Muscle layer of colon (tissue), 2 donors: ENCODE measurements around the gene BTF3L4.
"Not testable (repeated sequence)": the region's sequence is repeated elsewhere in the genome, so short reads cannot be mapped to it uniquely, and the experiment has no call there.

Experiments
- H3K27ac ChIP-seq: one replicate; pipeline ENCODE4 v1.7.0; 2013; ENCODE audit warnings: low read depth, mild to moderate bottlenecking, low read length, moderate library complexity
- H3K27me3 ChIP-seq, 2 donors: one replicate each; pipeline ENCODE4 v1.7.0; 2013; ENCODE audit warnings: low read length in 2 of 2, mild to moderate bottlenecking in 2 of 2; ENCODE audit not compliant: insufficient read depth in 2 of 2, control insufficient read depth in 1 of 2
- H3K36me3 ChIP-seq: one replicate; pipeline ENCODE4 v1.7.0; 2013; ENCODE audit warnings: mild to moderate bottlenecking, low read length; ENCODE audit not compliant: insufficient read depth
- H3K4me1 ChIP-seq: one replicate; pipeline ENCODE4 v1.7.0; 2013; ENCODE audit warnings: mild to moderate bottlenecking, low read length; ENCODE audit not compliant: insufficient read depth
- H3K4me3 ChIP-seq, 2 donors: one replicate each; pipeline ENCODE4 v1.7.0; 2013; ENCODE audit warnings: low read length in 2 of 2, low read depth in 1 of 2, mild to moderate bottlenecking in 1 of 2, moderate library complexity in 1 of 2
- H3K9ac ChIP-seq: one replicate; pipeline ENCODE4 v1.7.0; 2013; ENCODE audit warnings: low read length
- H3K9me3 ChIP-seq: one replicate; pipeline ENCODE4 v1.7.0; 2013; ENCODE audit warnings: mild to moderate bottlenecking, low read length
- donor health status: abdominal sarcoma.
- donor health status: Adenocarcinoma of cecum.

The BTF3L4 gene

GRCh38 chr1:52056937-52057231 lies 789 bp downstream of the BTF3L4 start:
- Histone ChIP-seq H3K27ac (peak overlapping the region; percentile 90), H3K9ac (peak overlapping the region; percentile 39), H3K4me3 (peak overlapping the region; percentile 97 to 98), H3K36me3 (peaks cover 23% of the 10 kb centered on the region), H3K27me3 (no peaks in the 10 kb centered on the region), H3K9me3 (no peaks in the 10 kb centered on the region), H3K4me1 (peaks cover 31% of the 10 kb centered on the region)

DNA sequence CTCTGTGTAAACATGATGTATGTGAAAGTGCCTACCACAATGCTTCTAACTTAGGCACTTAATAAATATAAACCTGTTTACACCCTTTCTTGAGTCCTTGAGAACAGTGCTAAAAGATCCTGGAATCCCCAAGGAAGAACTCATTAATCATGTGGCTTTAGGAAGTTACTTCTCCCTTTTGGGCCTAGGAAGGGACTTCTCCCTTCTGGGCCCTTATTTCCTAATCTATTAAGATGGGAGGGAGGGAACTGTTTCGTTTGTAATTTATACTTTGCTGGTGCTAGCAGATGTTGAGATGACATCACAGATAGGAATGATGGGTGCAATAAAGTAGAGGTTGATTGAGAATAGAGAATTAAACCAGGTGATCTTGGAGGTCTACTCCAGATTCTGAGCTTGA lies 1.2 kb downstream of the BTF3L4 start:
- Histone ChIP-seq H3K9me3 (no peaks in the 10 kb centered on the region), H3K9ac (peak overlapping the region; percentile 39), H3K27ac (no peak overlapping the region), H3K4me1 (peaks cover 31% of the 10 kb centered on the region), H3K36me3 (peaks cover 19% of the 10 kb centered on the region), H3K4me3 (peak overlapping the region in 1 of 2 donors; percentile 98), H3K27me3 (no peaks in the 10 kb centered on the region)

DNA sequence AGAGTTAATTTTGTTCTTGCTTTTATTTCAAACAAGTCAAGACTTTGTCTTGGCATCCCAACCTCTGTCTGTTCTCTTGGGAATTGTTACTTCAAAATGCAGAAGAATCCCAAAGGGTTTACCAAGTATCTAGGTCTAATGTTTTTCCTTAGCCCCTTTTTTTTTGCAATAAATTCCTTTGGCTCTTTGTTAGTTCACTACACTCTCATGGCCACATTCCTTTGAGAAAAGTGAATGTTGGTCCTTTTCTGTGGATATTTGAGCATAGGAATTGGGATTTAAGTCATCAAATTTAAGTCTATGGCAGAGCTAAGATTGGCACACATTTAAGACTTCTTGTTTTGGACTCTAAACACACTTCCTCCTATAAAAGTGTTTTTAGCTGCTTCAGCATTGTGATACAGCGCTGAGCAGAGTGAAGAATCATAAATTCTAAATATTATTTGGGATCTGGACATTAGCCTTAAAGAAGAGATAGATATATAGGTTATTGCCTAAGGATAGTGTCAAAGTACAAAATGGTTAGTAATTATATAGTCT lies 1.9 kb downstream of the BTF3L4 start:
- no peak overlapping the region for H3K27ac ChIP-seq
- no peaks in the 10 kb centered on the region for H3K9me3 ChIP-seq
- H3K4me3 ChIP-seq: no peak overlapping the region
- no peak overlapping the region for H3K9ac ChIP-seq
- H3K36me3 ChIP-seq: peaks cover 21% of the 10 kb centered on the region
- peaks cover 31% of the 10 kb centered on the region for H3K4me1 ChIP-seq
- no peaks in the 10 kb centered on the region for H3K27me3 ChIP-seq

GRCh38 chr1:52059321-52059720 lies 3.2 kb downstream of the BTF3L4 start:
- Histone ChIP-seq H3K9me3 (no peaks in the 10 kb centered on the region), H3K4me3 (no peak overlapping the region), H3K27ac (no peak overlapping the region)

DNA sequence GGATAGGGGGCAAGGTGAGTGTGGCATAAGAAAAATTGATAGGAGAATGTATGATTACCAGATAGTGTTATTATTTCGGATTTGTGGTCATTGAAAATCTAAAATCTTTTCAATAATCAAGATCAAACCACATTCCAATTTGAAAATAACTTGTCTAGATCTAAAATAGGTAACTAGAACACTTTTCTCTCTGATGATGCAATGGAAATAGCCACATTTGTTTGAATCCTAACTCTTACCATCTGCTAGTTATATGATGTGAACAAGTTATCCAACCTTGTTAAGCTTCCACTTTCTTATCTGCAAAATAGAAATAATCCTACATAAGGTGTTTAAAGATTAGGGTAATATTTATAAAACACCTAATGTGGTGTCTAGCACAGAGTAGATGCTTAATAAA lies 3.8 kb downstream of the BTF3L4 start:
- no peak overlapping the region for H3K4me3 ChIP-seq
- H3K27me3 ChIP-seq: no peaks in the 10 kb centered on the region
- no peak overlapping the region for H3K9ac ChIP-seq
- H3K9me3 ChIP-seq: no peaks in the 10 kb centered on the region
- H3K27ac ChIP-seq: no peak overlapping the region
- peaks cover 20% of the 10 kb centered on the region for H3K4me1 ChIP-seq
- peaks cover 30% of the 10 kb centered on the region for H3K36me3 ChIP-seq

More at GRCh38 chr1:52059321-52059720, 3.2 kb downstream of the BTF3L4 start:
- no peaks in the 10 kb centered on the region for H3K27me3 ChIP-seq
- peaks cover 23% of the 10 kb centered on the region for H3K4me1 ChIP-seq
- peaks cover 26% of the 10 kb centered on the region for H3K36me3 ChIP-seq
- H3K9ac ChIP-seq: no peak overlapping the region

DNA sequence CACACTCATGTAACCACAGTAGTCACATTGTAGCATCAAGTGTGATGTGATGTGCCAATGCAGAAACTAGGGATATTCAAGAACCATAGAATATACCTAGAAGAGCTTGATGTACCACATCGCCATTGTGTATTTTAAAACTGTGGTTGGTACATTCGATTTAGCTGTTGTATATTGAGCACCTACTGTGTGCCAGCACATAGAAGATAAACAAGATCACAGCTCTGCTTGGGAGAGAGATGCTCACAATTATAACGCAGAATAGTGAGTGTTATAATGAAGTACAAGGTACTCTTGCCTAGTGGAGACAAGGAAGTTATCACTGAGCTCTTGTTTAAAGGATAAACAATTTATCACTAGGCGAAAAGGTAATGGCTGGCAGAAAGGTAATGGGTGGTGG lies 4.7 kb downstream of the BTF3L4 start:
- H3K36me3 ChIP-seq: peaks cover 39% of the 10 kb centered on the region
- H3K9ac ChIP-seq: no peak overlapping the region
- no peaks in the 10 kb centered on the region for H3K27me3 ChIP-seq
- no peak overlapping the region for H3K27ac ChIP-seq
- no peak overlapping the region for H3K4me3 ChIP-seq
- no peaks in the 10 kb centered on the region for H3K9me3 ChIP-seq
- peaks cover 15% of the 10 kb centered on the region for H3K4me1 ChIP-seq

DNA sequence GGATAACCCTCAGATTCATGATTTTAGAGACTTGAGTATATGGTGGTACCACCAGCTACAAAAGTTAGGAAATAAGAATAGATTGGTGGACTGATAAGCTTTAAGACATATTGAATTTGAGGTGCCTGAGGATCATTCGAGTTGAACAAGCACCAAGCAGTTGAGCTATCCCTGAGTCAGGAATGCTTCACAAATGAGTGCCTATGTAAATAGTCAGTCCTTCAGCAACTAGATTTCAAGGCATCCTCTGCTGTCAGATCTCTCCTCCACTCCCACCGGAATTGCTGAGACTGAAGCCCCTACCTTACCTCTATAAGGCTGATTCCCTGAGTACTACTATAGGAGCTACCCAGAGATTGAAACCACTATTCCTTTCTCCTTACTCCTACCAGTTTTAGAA lies 7.1 kb downstream of the BTF3L4 start:
- Histone ChIP-seq H3K4me3 (no peak overlapping the region), H3K9me3 (no peaks in the 10 kb centered on the region), H3K4me1 (peaks cover under 1% of the 10 kb centered on the region), H3K27me3 (no peaks in the 10 kb centered on the region), H3K9ac (no peak overlapping the region), H3K27ac (no peak overlapping the region), H3K36me3 (peaks cover 41% of the 10 kb centered on the region)

- Histone ChIP-seq H3K4me3 (no peak overlapping the region), H3K9me3 (no peaks in the 10 kb centered on the region), H3K27me3 (no peaks in the 10 kb centered on the region), H3K4me1 (no peaks in the 10 kb centered on the region), H3K27ac (no peak overlapping the region), H3K36me3 (peaks cover 3% of the 10 kb centered on the region), H3K9ac (no peak overlapping the region)
These were observed 14.6 kb downstream of the BTF3L4 start for GRCh38 chr1:52070704-52071103.

DNA sequence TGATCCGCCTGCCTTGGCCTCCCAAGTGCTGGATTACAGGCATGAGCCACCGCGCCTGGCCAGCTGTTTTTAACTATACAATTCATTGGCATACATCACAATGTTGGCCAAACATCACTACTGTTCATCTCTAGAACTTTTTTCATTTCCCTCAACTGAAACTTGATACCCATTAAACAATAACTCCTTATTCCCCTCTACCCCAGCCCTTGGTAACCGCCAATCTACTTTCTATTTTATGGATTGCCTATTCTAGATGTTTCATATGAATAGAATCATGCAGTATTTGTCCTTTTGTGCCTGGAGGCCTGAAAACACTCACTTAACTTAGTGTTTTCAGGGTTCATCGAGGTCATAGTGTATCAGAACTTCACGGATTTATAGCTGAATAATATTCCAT lies 16.2 kb downstream of the BTF3L4 start:
- Histone ChIP-seq H3K9ac (no peak overlapping the region), H3K4me1 (no peaks in the 10 kb centered on the region), H3K9me3 (no peaks in the 10 kb centered on the region), H3K36me3 (no peaks in the 10 kb centered on the region), H3K27me3 (no peaks in the 10 kb centered on the region), H3K4me3 (no peak overlapping the region), H3K27ac (no peak overlapping the region)

- not testable (repeated sequence) for H3K36me3 ChIP-seq
These were observed 21.2 kb downstream of the BTF3L4 start for GRCh38 chr1:52077277-52077676.

GRCh38 chr1:52080014-52080415 lies 23.9 kb downstream of the BTF3L4 start:
- no peaks in the 10 kb centered on the region for H3K27me3 ChIP-seq
- no peaks in the 10 kb centered on the region for H3K4me1 ChIP-seq
- peaks cover 8% of the 10 kb centered on the region for H3K36me3 ChIP-seq
- H3K9ac ChIP-seq: no peak overlapping the region
- H3K27ac ChIP-seq: no peak overlapping the region
- H3K9me3 ChIP-seq: no peaks in the 10 kb centered on the region
- no peak overlapping the region for H3K4me3 ChIP-seq

More at GRCh38 chr1:52077277-52077676, 21.2 kb downstream of the BTF3L4 start:
- H3K4me1 ChIP-seq, H3K4me3 ChIP-seq, H3K27me3 ChIP-seq, H3K9ac ChIP-seq, H3K9me3 ChIP-seq, H3K27ac ChIP-seq: not testable (repeated sequence)

DNA sequence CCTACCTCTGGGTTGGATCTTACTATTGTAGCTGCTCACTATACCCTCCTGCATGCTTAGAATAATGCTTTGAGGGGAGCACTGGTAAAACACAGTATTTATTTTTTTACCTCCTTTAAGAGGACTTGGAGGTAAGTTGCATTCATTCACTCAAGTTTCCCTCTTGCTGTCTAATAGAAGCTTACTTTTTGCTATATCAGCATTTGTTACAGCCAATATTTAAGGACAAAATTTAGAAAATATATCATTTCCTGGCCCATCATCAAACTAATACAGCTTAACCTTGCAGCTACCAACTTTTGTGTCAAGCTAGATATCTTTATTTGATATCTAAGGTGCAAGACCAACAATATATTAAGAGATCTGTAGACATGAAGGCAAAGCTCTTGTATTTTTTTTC lies 31.8 kb downstream of the BTF3L4 start:
- not testable (repeated sequence) for H3K27me3 ChIP-seq, H3K9ac ChIP-seq, H3K4me1 ChIP-seq, H3K4me3 ChIP-seq, H3K27ac ChIP-seq, H3K9me3 ChIP-seq
- H3K36me3 ChIP-seq: peaks cover 20% of the 10 kb centered on the region
